Activated naive CD4-positive, alpha-beta T cell treated with anti-CD3 and anti-CD28 coated beads, Interleukin-2, amount 50 U/mL, for 72 hours (primary cell): Measurements from ENCODE around the gene PCGF1. TPM values are rescaled to one million over a fixed set of nuclear protein-coding genes. Genes with fewer than 3 reads are reported as not detected.

Experiments used
- ATAC-seq, 2 donors: fragments of 150-1000 bp; cut with Tn5 transposase; 2 replicates each; pipeline ENCODE4 v1.10.0; 2021; ENCODE audit warnings: mild to moderate bottlenecking in 2 of 2, moderate library complexity in 2 of 2
- DNase-seq, 2 donors: peaks; one replicate each; pipeline ENCODE4 v3.0.0; 2021 to 2022; ENCODE audit warnings: low spot score in 2 of 2
- H3K27ac Mint-ChIP-seq, 2 donors: one replicate each; pipeline ENCODE4 v1.8.0; 2022; ENCODE audit warnings: mild to moderate bottlenecking in 2 of 2, mixed read lengths in 2 of 2
- H3K36me3 Mint-ChIP-seq, 2 donors: one replicate each; pipeline ENCODE4 v1.8.0; 2022; ENCODE audit warnings: mixed read lengths in 2 of 2
- H3K9me3 Mint-ChIP-seq, 2 donors: one replicate each; pipeline ENCODE4 v1.8.0; 2022; ENCODE audit warnings: mixed read lengths in 2 of 2
- total RNA-seq, 2 donors: library from RNA; stranded (reverse); gene quantifications; one replicate each; pipeline ENCODE4 v1.2.3, GENCODE V29; 2022

The PCGF1 gene
- 10 to 100 TPM; 26.2 to 39.9 TPM for total RNA-seq

- DNase-seq: peak; percentile 98
- Mint-ChIP-seq H3K36me3 (peaks cover 27 to 33% of the 10 kb centered on the region in 2 donors), H3K9me3 (no peaks in the 10 kb centered on the region), H3K27ac (peak within 1 kb of the TSS; percentile 96 to 100)
- peak; percentile 93 to 95 for ATAC-seq
Measured at GRCh38 chr2:74507145-74507925, at the start of gene PCGF1. TSS of gene PCGF1 (minus strand) at chr2:74507695. CDS start at chr2:74507668, 27 bp downstream.

- H3K9me3 Mint-ChIP-seq: no peaks in the 10 kb centered on the region
- no peak for ATAC-seq
Measured at GRCh38 chr2:74556831-74557370, 49.4 kb upstream of the PCGF1 start.

DNA sequence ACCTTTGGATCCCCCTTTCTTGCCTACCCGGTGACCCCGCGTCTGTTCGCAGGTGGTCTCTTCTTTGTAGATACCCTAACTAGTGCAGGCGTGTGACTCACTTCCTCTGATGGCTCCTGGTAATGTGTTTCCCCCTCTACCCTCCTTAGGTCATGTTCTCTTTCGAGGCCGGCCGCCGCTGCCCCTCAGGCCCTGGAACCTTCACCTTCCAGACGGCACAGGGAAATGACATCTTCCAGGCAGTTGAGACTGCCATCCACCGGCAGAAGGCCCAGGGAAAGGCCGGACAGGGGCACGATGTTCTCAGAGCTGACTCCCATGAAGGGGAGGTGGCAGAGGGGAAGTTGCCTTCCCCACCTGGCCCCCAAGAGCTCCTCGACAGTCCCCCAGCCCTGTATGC, 48.7 kb upstream of the PCGF1 start:
- H3K9me3 Mint-ChIP-seq: no peaks in the 10 kb centered on the region
- ATAC-seq (no peak), DNase-seq (no peak)
- H3K36me3 Mint-ChIP-seq: no peaks in the 10 kb centered on the region
- no peak overlapping the region for H3K27ac Mint-ChIP-seq

More at GRCh38 chr2:74556831-74557370, 49.4 kb upstream of the PCGF1 start:
- DNase-seq: no peak
- Mint-ChIP-seq H3K36me3 (no peaks in the 10 kb centered on the region), H3K27ac (no peak overlapping the region)

- H3K9me3 Mint-ChIP-seq: no peaks in the 10 kb centered on the region
- peak overlapping the region in 1 of 2 donors; percentile 83 for H3K27ac Mint-ChIP-seq
- ATAC-seq (no peak), DNase-seq (no peak)
- no peaks in the 10 kb centered on the region for H3K36me3 Mint-ChIP-seq
Measured at GRCh38 chr2:74555610-74556103, 48.2 kb upstream of the PCGF1 start.

DNA sequence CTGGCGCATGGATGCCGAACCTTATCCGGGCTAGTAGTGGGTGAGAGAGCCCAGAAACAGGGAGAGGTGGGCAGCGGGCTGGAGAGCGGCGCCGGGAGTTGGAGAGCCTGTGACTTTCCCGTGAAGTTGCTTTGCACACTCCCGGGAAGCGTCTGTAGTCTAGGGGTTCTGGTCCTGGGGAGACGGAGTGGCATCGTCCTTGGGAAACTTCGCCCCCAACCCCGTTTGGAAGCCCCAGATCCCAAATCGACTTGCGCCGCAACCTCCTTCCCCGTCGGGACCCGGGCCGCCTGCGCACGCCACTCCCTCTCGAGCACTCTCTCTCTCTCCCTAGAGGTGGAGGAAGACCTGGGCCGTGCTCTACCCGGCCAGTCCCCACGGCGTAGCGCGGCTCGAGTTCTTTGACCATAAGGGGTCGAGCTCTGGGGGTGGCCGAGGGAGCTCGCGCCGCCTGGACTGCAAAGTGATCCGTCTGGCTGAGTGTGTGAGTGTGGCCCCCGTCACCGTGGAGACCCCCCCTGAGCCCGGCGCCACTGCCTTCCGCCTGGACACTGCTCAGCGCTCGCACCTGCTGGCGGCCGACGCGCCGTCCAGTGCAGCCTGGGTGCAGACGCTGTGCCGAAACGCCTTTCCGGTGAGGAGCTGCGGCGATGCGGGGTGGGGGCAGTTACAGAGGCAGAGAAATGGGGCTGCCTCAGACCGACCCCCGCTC, 47.5 kb upstream of the PCGF1 start:
- Mint-ChIP-seq H3K27ac (peak overlapping the region; percentile 63 to 83), H3K9me3 (no peaks in the 10 kb centered on the region), H3K36me3 (no peaks in the 10 kb centered on the region)
- DNase-seq (peak in 1 of 2 donors; percentile 53), ATAC-seq (peak; percentile 51 to 63)

GRCh38 chr2:74553892-74554819, 46.7 kb upstream of the PCGF1 start, which contains the start of the genes DOK1 and LOXL3:
TSS of gene DOK1 (plus strand) at chr2:74554720. CDS start at chr2:74554755, 35 bp downstream.
TSS of gene LOXL3 (minus strand) at chr2:74553942. CDS start at chr2:74552634, 1,308 bp downstream.
- DNase-seq: peak; percentile 83 to 89
- Mint-ChIP-seq H3K36me3 (peaks cover 0 to 6% of the 10 kb centered on the region in 2 donors), H3K27ac (peak within 1 kb of the TSS; percentile 79 to 83), H3K9me3 (no peaks in the 10 kb centered on the region)
- peak; percentile 77 to 87 for ATAC-seq

- H3K36me3 Mint-ChIP-seq: peaks cover 0 to 9% of the 10 kb centered on the region in 2 donors
- H3K27ac Mint-ChIP-seq: peak overlapping the region; percentile 3 to 79
- ATAC-seq: no peak
- H3K9me3 Mint-ChIP-seq: no peaks in the 10 kb centered on the region
- no peak for DNase-seq
Measured at GRCh38 chr2:74552914-74553811, 45.7 kb upstream of the PCGF1 start.

DNA sequence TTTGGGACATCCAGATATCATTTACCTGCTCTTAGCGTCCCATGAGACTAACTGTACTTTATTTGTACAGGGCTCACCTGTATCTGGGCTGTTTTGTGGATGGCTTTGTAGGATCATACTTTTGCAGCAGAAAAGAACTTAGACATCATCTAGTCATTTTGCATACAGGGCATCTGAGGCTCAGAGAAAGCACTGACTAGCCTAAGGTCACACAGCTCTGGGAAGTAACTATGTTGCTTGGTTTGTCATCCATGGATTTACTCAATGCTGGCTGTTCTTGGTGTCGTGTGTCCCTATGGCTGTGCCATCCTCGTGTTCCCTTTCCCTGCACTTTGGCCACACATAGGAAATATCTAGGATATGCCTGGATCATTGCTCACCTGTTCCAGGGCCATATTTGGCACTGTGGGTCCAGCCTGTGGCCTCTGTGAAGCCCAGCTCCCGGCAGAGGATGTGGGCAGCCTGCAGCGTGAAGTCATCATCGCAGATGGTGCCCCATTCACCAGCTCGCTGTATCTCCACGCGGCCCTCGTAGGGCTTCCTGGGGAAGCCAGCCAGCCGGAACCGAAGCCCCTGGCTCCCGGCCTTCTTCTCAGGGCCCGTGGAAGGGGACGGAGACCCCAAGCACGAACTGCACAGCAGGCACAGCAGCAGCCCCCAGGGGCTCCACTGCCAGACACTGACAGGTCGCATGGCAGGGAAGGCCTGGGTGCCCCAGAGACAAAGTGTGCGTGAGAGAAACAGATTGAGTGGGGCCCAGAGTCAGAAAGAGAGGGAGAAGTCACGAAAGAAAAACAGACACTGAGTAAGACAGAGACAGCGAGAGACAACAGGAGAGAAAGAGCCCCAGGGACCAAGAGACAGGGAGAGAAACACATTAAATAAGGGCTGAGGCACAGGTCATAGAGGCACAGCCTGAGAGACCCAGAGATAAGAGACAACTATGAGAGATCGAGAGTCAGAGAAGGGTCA, 44.7 kb upstream of the PCGF1 start:
- peak overlapping the region in 1 of 2 donors; percentile 3 for H3K27ac Mint-ChIP-seq
- H3K36me3 Mint-ChIP-seq: peaks cover 0 to 12% of the 10 kb centered on the region in 2 donors
- no peaks in the 10 kb centered on the region for H3K9me3 Mint-ChIP-seq
- DNase-seq (no peak), ATAC-seq (no peak)

DNA sequence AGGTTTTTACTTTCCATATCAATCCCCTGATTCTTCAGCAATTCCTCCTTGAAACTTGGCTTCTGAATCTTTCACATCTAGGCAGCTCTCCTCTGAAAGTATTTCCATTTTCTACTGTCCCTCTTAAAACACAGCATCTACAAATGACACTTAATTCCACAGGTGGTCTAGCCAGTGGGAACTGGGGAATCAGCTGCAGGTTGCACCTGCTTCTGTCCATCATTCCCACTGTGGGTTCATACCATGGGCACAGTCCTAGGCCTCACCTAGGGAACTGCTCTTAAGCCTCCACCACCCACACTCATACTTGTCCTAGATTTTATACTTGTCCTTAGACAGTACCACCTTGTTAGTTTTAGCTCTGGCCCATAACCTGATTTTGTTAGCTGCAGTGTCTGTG, 44.0 kb upstream of the PCGF1 start:
- H3K9me3 Mint-ChIP-seq: no peaks in the 10 kb centered on the region
- peaks cover 0 to 12% of the 10 kb centered on the region in 2 donors for H3K36me3 Mint-ChIP-seq
- no peak for DNase-seq
- no peak overlapping the region for H3K27ac Mint-ChIP-seq
- no peak for ATAC-seq

DNA sequence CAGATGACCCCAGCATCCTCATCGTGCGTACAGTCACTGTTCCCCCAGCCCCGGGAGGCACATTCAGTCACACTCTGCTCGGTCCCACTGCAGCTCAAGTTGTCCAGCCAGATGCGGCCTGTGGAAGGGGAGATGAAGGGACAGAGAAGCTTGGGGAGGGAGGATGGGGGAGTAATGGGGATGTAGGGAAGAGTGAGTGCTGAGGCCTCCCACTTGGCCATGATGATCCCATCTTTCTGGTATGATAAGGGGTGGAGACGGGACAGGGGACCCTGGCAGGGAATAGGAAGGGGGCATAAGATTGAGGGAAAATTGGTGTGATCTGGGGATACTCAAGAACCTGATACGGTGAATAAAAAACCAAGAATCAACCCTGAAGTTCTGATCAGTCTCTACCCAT, 42.7 kb upstream of the PCGF1 start:
- DNase-seq (no peak), ATAC-seq (no peak)
- Mint-ChIP-seq H3K27ac (no peak overlapping the region), H3K36me3 (peaks cover 0 to 12% of the 10 kb centered on the region in 2 donors), H3K9me3 (no peaks in the 10 kb centered on the region)

GRCh38 chr2:74548900-74549826, 41.7 kb upstream of the PCGF1 start:
- Mint-ChIP-seq H3K27ac (no peak overlapping the region), H3K9me3 (no peaks in the 10 kb centered on the region), H3K36me3 (peaks cover 0 to 12% of the 10 kb centered on the region in 2 donors)
- peak; percentile 70 to 74 for ATAC-seq
- DNase-seq: peak; percentile 45 to 54

DNA sequence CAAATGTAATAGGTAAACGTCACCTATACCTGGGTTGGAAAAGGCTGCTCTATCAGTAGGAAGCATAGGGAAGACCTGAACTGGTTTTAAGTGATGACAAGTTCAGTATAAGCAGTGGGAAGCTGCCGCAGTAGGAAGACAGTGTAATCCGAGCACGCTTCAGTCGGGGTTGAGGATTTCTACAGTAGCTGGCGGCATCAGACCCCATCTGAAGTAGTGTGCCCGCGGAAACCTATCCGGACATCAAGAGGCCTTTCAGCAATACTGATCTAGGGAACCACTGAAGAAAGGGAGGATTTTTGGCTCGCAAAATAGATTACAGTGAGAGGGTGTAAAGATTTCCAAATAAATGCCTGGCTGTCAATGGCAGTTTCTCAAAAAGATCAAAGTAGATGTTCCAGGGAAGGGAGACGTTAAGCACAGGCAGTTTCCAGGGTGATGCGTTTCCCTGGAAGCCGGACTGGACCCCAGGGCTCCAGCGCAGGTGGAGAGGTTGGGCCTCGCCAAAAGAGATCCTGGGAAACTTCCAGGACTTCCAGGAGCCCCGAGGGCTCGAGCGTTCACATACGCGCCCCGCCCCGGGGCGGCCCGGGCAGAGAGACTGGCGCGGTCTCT, 40.9 kb upstream of the PCGF1 start:
- ATAC-seq (no peak), DNase-seq (peak in 1 of 2 donors; percentile 55)
- H3K27ac Mint-ChIP-seq: no peak overlapping the region
- no peaks in the 10 kb centered on the region for H3K9me3 Mint-ChIP-seq
- peaks cover 0 to 12% of the 10 kb centered on the region in 2 donors for H3K36me3 Mint-ChIP-seq

- Mint-ChIP-seq H3K36me3 (peaks cover 0 to 12% of the 10 kb centered on the region in 2 donors), H3K27ac (no peak overlapping the region), H3K9me3 (no peaks in the 10 kb centered on the region)
- ATAC-seq: no peak
- DNase-seq: peak in 1 of 2 donors; percentile 33
Measured at GRCh38 chr2:74546004-74546403, 38.5 kb upstream of the PCGF1 start.
